GM12878 (cell line): ENCODE results near the gene SDK2. TPM values are rescaled to one million over a fixed set of nuclear protein-coding genes. Genes with fewer than 3 reads are reported as not detected.

Experiments
- ATAC-seq: fragments of 200-7000 bp; cut with Tn5 transposase; 3 replicates; pipeline ENCODE4 v1.9.1; 2020; ENCODE audit warnings: mild to moderate bottlenecking, moderate library complexity
- BruUV-seq: library from RNA; stranded (reverse); fragments of 400-500 nt; replicated peaks from 2 replicates; lab custom pipeline; 2021; lab: Mats Ljungman, UMichigan
- CTCF ChIA-PET: fragments of 300-600 bp; sonication (Branson Sonifier 250); formaldehyde crosslinking; extraction: SDS; loops from one replicate; lab custom pipeline; 2021; ENCODE audit warnings: inconsistent platforms; lab: Yijun Ruan, JAX
- POLR2A ChIA-PET: fragments of 350-600 bp; formaldehyde crosslinking; extraction: SDS; loops from one replicate; lab custom pipeline; 2021; ENCODE audit warnings: inconsistent platforms; lab: Charles Lee
- RAD21 ChIA-PET: fragments of 300-600 bp; sonication (Branson Sonifier 250); formaldehyde crosslinking; loops from one replicate; lab custom pipeline; 2023; ENCODE audit warnings: antibody characterized with exemption; ENCODE audit not compliant: unreplicated experiment; lab: Charles Lee
- SMC1A ChIA-PET: fragments of 300-600 bp; sonication (Branson Sonifier 250); formaldehyde crosslinking; loops from one replicate; lab custom pipeline; 2023; ENCODE audit not compliant: unreplicated experiment, uncharacterized antibody; lab: Charles Lee
- DNase-seq: peaks from one replicate; pipeline ENCODE4 v3.0.0-alpha.2; 2011; ENCODE audit warnings: low read depth, low spot score
- FAIRE-seq: peaks from 3 replicates; lab custom pipeline; 2011; peaks lifted over from hg19 to GRCh38; lab: Jason Lieb, UNC
- H2AFZ ChIP-seq: 2 replicates; pipeline ENCODE4 v1.6.0; 2011; ENCODE audit warnings: low read depth, low read length, control low read depth; ENCODE audit not compliant: control insufficient read depth
- H3K27ac ChIP-seq: 2 replicates; pipeline ENCODE4 v1.5.1; 2011; ENCODE audit warnings: control low read depth; ENCODE audit not compliant: control insufficient read depth, insufficient read depth
- H3K27me3 ChIP-seq, 2 experiments: replicated peaks in 1 of 2; 2 replicates each; pipeline versions ENCODE4 v1.6.0 to v1.6.1; 2011; ENCODE audit warnings: low read length in 1 of 2; ENCODE audit not compliant: control insufficient read depth in 2 of 2, insufficient read depth in 2 of 2
- H3K36me3 ChIP-seq, 2 experiments: 2 replicates each; pipeline ENCODE4 v1.5.1; 2011; ENCODE audit warnings: low read length in 1 of 2; ENCODE audit not compliant: control insufficient read depth in 2 of 2, insufficient read depth in 2 of 2
- H3K4me1 ChIP-seq: 2 replicates; pipeline ENCODE4 v1.6.1; 2011; ENCODE audit warnings: mild to moderate bottlenecking, low read length, moderate library complexity, mixed read lengths; ENCODE audit not compliant: control insufficient read depth, insufficient read depth
- H3K4me2 ChIP-seq: 2 replicates; pipeline ENCODE4 v1.6.0; 2011; ENCODE audit warnings: control low read depth; ENCODE audit not compliant: control insufficient read depth, insufficient read depth
- H3K4me3 ChIP-seq: fragments of 200-600 bp; sonication (generic); 2 replicates; pipeline ENCODE4 v1.5.1; 2016
- H3K79me2 ChIP-seq: 2 replicates; pipeline ENCODE4 v1.6.0; 2011; ENCODE audit warnings: low read length; ENCODE audit not compliant: control insufficient read depth, insufficient read depth
- H3K9ac ChIP-seq: 2 replicates; pipeline ENCODE4 v1.8.0; 2011; ENCODE audit warnings: low read length, control low read depth, mixed read lengths; ENCODE audit not compliant: control insufficient read depth, insufficient read depth
- H3K9me3 ChIP-seq: replicated peaks from 3 replicates; pipeline ENCODE4 v1.5.1; 2011; ENCODE audit warnings: mild to moderate bottlenecking, low read length; ENCODE audit not compliant: control insufficient read depth, insufficient read depth
- H4K20me1 ChIP-seq: 2 replicates; pipeline ENCODE4 v1.6.0; 2011; ENCODE audit not compliant: control insufficient read depth, insufficient read depth
- ATF2 ChIP-seq: IDR thresholded peaks from 2 replicates; pipeline ENCODE4 v1.6.1; 2012; ENCODE audit warnings: low read length, inconsistent platforms
- ATF7 ChIP-seq: fragments of 450-650 bp; IDR thresholded peaks from 2 replicates; pipeline ENCODE4 v1.6.1; 2016; ENCODE audit warnings: low read depth, mild to moderate bottlenecking
- HDGF ChIP-seq: fragments of 450-650 bp; IDR thresholded peaks from 2 replicates; pipeline ENCODE4 v1.6.1; 2016; ENCODE audit warnings: antibody characterized with exemption
- SKIL ChIP-seq: fragments of 450-650 bp; IDR thresholded peaks from 2 replicates; pipeline ENCODE4 v1.6.1; 2017; ENCODE audit warnings: mild to moderate bottlenecking, low read depth, inconsistent platforms; ENCODE audit not compliant: poor library complexity, severe bottlenecking
- ZNF274 ChIP-seq: IDR thresholded peaks from one replicate; pipeline ENCODE4 v1.8.0; 2011; ENCODE audit not compliant: insufficient read length, insufficient read depth
- whole genome bisulfite sequencing: methylation state at CpG from one replicate; pipeline ENCODE4 v1.1.6; 2016; ENCODE audit warnings: low lambda C conversion rate; ENCODE audit not compliant: insufficient replicate concordance, insufficient coverage; ENCODE audit errors: missing lambda C conversion rate; 5-methylcytosine and 5-hydroxymethylcytosine counted together
- in situ Hi-C: fragments of 300-500 bp; cut with MboI; formaldehyde crosslinking; loops from 9 replicates; pipeline ENCODE4 v1.14.3; 2018; ENCODE audit warnings: mixed read lengths
- intact Hi-C: fragments of 100-400 bp; cut with micrococcal nuclease; formaldehyde crosslinking; loops from one replicate; pipeline ENCODE4 v1.14.2; 2022; ENCODE audit not compliant: unreplicated experiment
- polyA plus RNA-seq, 11 experiments: library from polyadenylated mRNA; depleted of rRNA in 4 of 11; unstranded in 6 of 11; stranded (reverse) in 5 of 11; fragments of >200 nt; fragmentation: Nextera tagmentation in 4 of 11; fragmentation: Illumina TruSeq in 1 of 11; extraction: Ambion mirVana in 4 of 11; extraction: Trizol in 1 of 11; gene quantifications; 1 replicate in 1 of 11; 2 replicates in 10 of 11; pipeline versions ENCODE4 v1.2.1 to v1.2.3, GENCODE V29; 2011 to 2016; ENCODE audit warnings: inconsistent platforms in 2 of 11, missing spikeins in 2 of 11, low read depth in 1 of 11
- total RNA-seq, 4 experiments: library from RNA; depleted of rRNA in 3 of 4; stranded (reverse); fragments of >200 nt in 3 of 4; fragmentation: Illumina TruSeq in 1 of 4; extraction: Trizol in 1 of 4; gene quantifications; 2 replicates each; pipeline versions ENCODE4 v1.2.1 to v1.2.3, GENCODE V29; 2013 to 2021

SDK2 gene
- total and polyA plus RNA-seq, 10 of the 15 experiments (the other 5 are each of a cell fraction or from before 2014, with no cell fraction given), result 0.03 to 0.08 (median 0.03) TPM; not detected in 7

GRCh38 chr17:73433501-73433900, 210.7 kb downstream of the SDK2 start:
- no peaks in the 10 kb centered on the region; a peak in 1 of 4 replicates for H3K27me3 ChIP-seq
- ChIA-PET POLR2A (no interaction called here), CTCF (no interaction called here), SMC1A (no interaction called here), RAD21 (no interaction called here)
- DNase-seq, result no peak
- H3K4me1 ChIP-seq, result no peaks in the 10 kb centered on the region
- ATAC-seq, result no peak
- no peaks in the 10 kb centered on the region for H3K9me3 ChIP-seq
- no peaks in the 10 kb centered on the region for H4K20me1 ChIP-seq
- in situ Hi-C loops, result loop anchor here (10.0 kb wide), 1 partner anchor 741 kb away; no protein-coding TSS in a partner anchor
- no peaks in the 10 kb centered on the region for H3K36me3 ChIP-seq
- no peak overlapping the region for H3K27ac ChIP-seq
- BruUV-seq, result no TSS peak
- no peak for TF ChIP-seq SKIL
- TF ChIP-seq ATF2, result no peak
- TF ChIP-seq ATF7, result no peak
- TF ChIP-seq ZNF274, result no peak
- TF ChIP-seq HDGF, result no peak
- intact Hi-C loops, result no loop called here
- H3K79me2 ChIP-seq, result no peaks in the 10 kb centered on the region
- no peak overlapping the region for H3K9ac ChIP-seq
- H2AFZ ChIP-seq, result no peak overlapping the region
- no peak overlapping the region for H3K4me2 ChIP-seq
- no peak overlapping the region for H3K4me3 ChIP-seq
- no peak for FAIRE-seq
- WGBS, result 52% methylated on average over 11 of the region's 11 CpGs
